Measurements from ENCODE around the gene SUPT3H. TPM values are rescaled to one million over a fixed set of nuclear protein-coding genes. Genes with fewer than 3 reads are reported as not detected.

The SUPT3H gene
- total and polyA plus RNA-seq, 2 of the 8 experiments (the other 6 are each of a cell fraction or from before 2014, with no cell fraction given), result 18.8 to 23.0 TPM

DNA sequence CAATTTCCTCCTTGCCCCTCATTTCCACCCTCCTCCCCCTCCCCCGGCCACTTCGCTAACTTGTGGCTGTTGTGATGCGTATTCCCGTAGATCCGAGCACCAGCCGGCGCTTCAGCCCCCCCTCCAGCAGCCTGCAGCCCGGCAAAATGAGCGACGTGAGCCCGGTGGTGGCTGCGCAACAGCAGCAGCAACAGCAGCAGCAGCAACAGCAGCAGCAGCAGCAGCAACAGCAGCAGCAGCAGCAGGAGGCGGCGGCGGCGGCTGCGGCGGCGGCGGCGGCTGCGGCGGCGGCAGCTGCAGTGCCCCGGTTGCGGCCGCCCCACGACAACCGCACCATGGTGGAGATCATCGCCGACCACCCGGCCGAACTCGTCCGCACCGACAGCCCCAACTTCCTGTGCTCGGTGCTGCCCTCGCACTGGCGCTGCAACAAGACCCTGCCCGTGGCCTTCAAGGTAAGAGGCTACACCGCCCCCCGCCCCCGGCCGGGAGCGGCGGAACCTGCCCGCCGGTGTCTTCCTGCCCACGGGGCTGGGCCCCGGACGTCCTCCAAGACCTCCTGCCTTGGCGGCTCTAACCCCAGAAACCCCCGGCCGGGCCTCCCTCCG lies 44.9 kb upstream of the SUPT3H start:
- Histone ChIP-seq H3K4me1 (replicated peaks in 1 of 4; ENCODE audit: control insufficient read depth in 3 of 4, insufficient read depth in 4 of 4, low read length in 3 of 4) (peaks cover 0 to 13% (median 3%) of the 10 kb centered on the region in 4 experiments; a peak in 5 of 7 replicates), H3K9ac (replicated peaks in 1 of 4; ENCODE audit: extremely low read depth in 1 of 4, low read depth in 3 of 4, low read length in 3 of 4) (no peak overlapping the region), H3K9me3 (ENCODE audit: insufficient read depth in 2 of 2, low read depth in 1 of 2, low read length in 1 of 2) (no peaks in the 10 kb centered on the region), H3K27me3 (replicated peaks in 1 of 4; ENCODE audit: control insufficient read depth in 3 of 4, extremely low read depth in 1 of 4, insufficient read depth in 3 of 4, low read length in 3 of 4) (peaks cover 26 to 72% (median 60%) of the 10 kb centered on the region in 4 experiments), H2AK5ac (ENCODE audit: low read depth, low read length) (no peak overlapping the region), H2BK15ac (ENCODE audit: low read length) (peak overlapping the region; percentile 92; the same call in 1 of the 2 replicates), H2BK12ac (ENCODE audit: low read depth, low read length) (0 out of 2 replicates have a peak overlapping the region, but pooled peaks have one; percentile 17), H3K18ac (ENCODE audit: extremely low read depth, low read length) (peak overlapping the region; percentile 71), H3K56ac (replicated peaks; ENCODE audit: insufficient read length, low read depth, low read length) (no peak overlapping the region), H2BK5ac (ENCODE audit: low read depth, low read length) (no peak overlapping the region; the same call in 1 of the 2 replicates), H2AFZ (ENCODE audit: low read length) (peak overlapping the region; percentile 2; the same call in 1 of the 2 replicates), H3K79me2 (ENCODE audit: control insufficient read depth in 1 of 2, insufficient read depth in 2 of 2, low read length in 2 of 2) (no peaks in the 10 kb centered on the region), H3K79me1 (ENCODE audit: low read depth, low read length) (no peaks in the 10 kb centered on the region), H3K4me2 (ENCODE audit: insufficient read depth in 1 of 2, low read depth in 2 of 2, low read length in 2 of 2) (peak overlapping the region; percentile 85 to 96), H4K8ac (ENCODE audit: extremely low read depth, insufficient read depth, low read length) (peak overlapping the region; percentile 83; the same call in 1 of the 2 replicates), H2BK20ac (ENCODE audit: low read length) (no peak overlapping the region; the same call in 1 of the 2 replicates), H4K5ac (ENCODE audit: insufficient read length, low read depth, low read length) (no peak overlapping the region), H4K91ac (replicated peaks; ENCODE audit: insufficient read length, low read length) (no peak overlapping the region), H3K23ac (ENCODE audit: insufficient read length) (no peak overlapping the region), H3K4me3 (ENCODE audit: extremely low read depth in 1 of 4, insufficient read depth in 2 of 4, low read depth in 3 of 4, low read length in 4 of 4) (peak overlapping the region; percentile 80 to 83 (median 82)), H3K36me3 (ENCODE audit: control insufficient read depth in 2 of 4, insufficient read depth in 4 of 4, low read length in 3 of 4) (no peaks in the 10 kb centered on the region), H4K20me1 (replicated peaks in 1 of 2; ENCODE audit: control insufficient read depth in 1 of 2, insufficient read depth in 2 of 2, low read length in 2 of 2) (peaks cover 0 to 2% of the 10 kb centered on the region in 2 experiments), H3K4ac (replicated peaks; ENCODE audit: insufficient read length, low read depth, low read length) (no peak overlapping the region), H3K23me2 (ENCODE audit: low read depth, low read length) (peaks cover 22% of the 10 kb centered on the region), H2BK120ac (replicated peaks; ENCODE audit: low read depth, low read length) (no peak overlapping the region), H3K27ac (ENCODE audit: low read depth, low read length) (no peak overlapping the region), H3K14ac (ENCODE audit: insufficient read length) (no peak overlapping the region)
- CTCF ChIA-PET (ENCODE audit: partially characterized antibody), result no interaction called here
- DNase-seq (ENCODE audit: low read depth in 1 of 2, low spot score in 2 of 2) (no peak), FAIRE-seq (no peak)
- 3% methylated on average over 36 of the region's 55 CpGs; no CpG with 5 or more reads in 1 of the 2 experiments for WGBS, 2 experiments (ENCODE audit: extremely low coverage in 1 of 2, insufficient coverage in 1 of 2, insufficient read length in 1 of 2, insufficient replicate concordance in 2 of 2, low coverage in 1 of 2, low lambda C conversion rate in 2 of 2, missing lambda C conversion rate in 1 of 2)
- POLR2A ChIA-PET (ENCODE audit: partially characterized antibody), result interaction anchor here (0.8 to 1.6 kb wide), 2 partner anchors 45 to 95 kb away, joined by 3 to 5 read pairs; partner anchors contain the start of gene SUPT3H
- TF ChIP-seq, protein P1, sequence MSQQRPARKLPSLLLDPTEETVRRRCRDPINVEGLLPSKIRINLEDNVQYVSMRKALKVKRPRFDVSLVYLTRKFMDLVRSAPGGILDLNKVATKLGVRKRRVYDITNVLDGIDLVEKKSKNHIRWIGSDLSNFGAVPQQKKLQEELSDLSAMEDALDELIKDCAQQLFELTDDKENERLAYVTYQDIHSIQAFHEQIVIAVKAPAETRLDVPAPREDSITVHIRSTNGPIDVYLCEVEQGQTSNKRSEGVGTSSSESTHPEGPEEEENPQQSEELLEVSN (IDR thresholded peaks at IDR 0.05), result no peak
- TF ChIP-seq RBBP5 (IDR thresholded peaks at IDR 0.05; ENCODE audit: borderline replicate concordance, low read depth, low read length) (0 out of 2 replicates have a peak, but pooled peaks have one; percentile 1), EP300 (IDR thresholded peaks at IDR 0.05; ENCODE audit: borderline replicate concordance in 1 of 2, low read depth in 2 of 2, low read length in 2 of 2) (no peak), SRF (IDR thresholded peaks at IDR 0.05; ENCODE audit: low read depth, low read length) (no peak), YY1 (IDR thresholded peaks at IDR 0.05; ENCODE audit: low read depth, low read length) (0 out of 2 replicates have a peak, but pooled peaks have one; percentile 4)
